ENCODE results near the gene PPP6R1. TPM values are rescaled to one million over a fixed set of nuclear protein-coding genes. Genes with fewer than 3 reads are reported as not detected.

The PPP6R1 gene
- total RNA-seq, 2 donors from 2014 or later = 74.8 to 79.9 TPM

GRCh38 chr19:55301459-55302317 is 42.9 kb upstream of the PPP6R1 start:
- Histone ChIP-seq H3K36me3 (ENCODE audit: control insufficient read depth, insufficient read depth, low read length) (peaks cover 66% of the 10 kb centered on the region), H3K4me3 (ENCODE audit: low read length) (no peak overlapping the region), H3K9me3 (ENCODE audit: control insufficient read depth, low read length) (no peaks in the 10 kb centered on the region), H3K4me1 (ENCODE audit: control insufficient read depth, insufficient read depth, low read length) (no peaks in the 10 kb centered on the region), H3K9ac (ENCODE audit: extremely low read depth, low read length, poor library complexity, severe bottlenecking) (no peak overlapping the region), H3K27me3 (ENCODE audit: control insufficient read depth, insufficient read depth, low read length, poor library complexity, severe bottlenecking) (no peaks in the 10 kb centered on the region), H3K27ac (ENCODE audit: low read depth, low read length) (no peak overlapping the region)
- Mint-ChIP-seq H3K4me1 (peaks cover 6% of the 10 kb centered on the region), H3K4me3 (peak overlapping the region; percentile 37), H3K9me3 (no peaks in the 10 kb centered on the region), H3K36me3 (ENCODE audit: low read depth) (peaks cover 60% of the 10 kb centered on the region), H3K27me3 (ENCODE audit: insufficient read depth) (no peaks in the 10 kb centered on the region), H3K27ac (peak overlapping the region; percentile 70)
- WGBS, 2 experiments (ENCODE audit: insufficient coverage in 1 of 2, insufficient read length in 1 of 2) = 27 to 32% methylated on average over 27 to 42 of the region's 42 CpGs
- peak; percentile 99 for TF ChIP-seq CTCF (conservative IDR thresholded peaks at IDR 0.05)
- peak; percentile 96 for DNase-seq

GRCh38 chr19:55300886-55301458 is 42.2 kb upstream of the PPP6R1 start:
- Histone ChIP-seq H3K4me1 (ENCODE audit: control insufficient read depth, insufficient read depth, low read length) (no peaks in the 10 kb centered on the region), H3K9ac (ENCODE audit: extremely low read depth, low read length, poor library complexity, severe bottlenecking) (no peak overlapping the region), H3K4me3 (ENCODE audit: low read length) (no peak overlapping the region), H3K36me3 (ENCODE audit: control insufficient read depth, insufficient read depth, low read length) (peaks cover 63% of the 10 kb centered on the region), H3K27ac (ENCODE audit: low read depth, low read length) (peak overlapping the region; percentile 48), H3K9me3 (ENCODE audit: control insufficient read depth, low read length) (no peaks in the 10 kb centered on the region), H3K27me3 (ENCODE audit: control insufficient read depth, insufficient read depth, low read length, poor library complexity, severe bottlenecking) (no peaks in the 10 kb centered on the region)
- peaks cover 6% of the 10 kb centered on the region for H3K4me1 Mint-ChIP-seq
- H3K27me3 Mint-ChIP-seq (ENCODE audit: insufficient read depth) = no peaks in the 10 kb centered on the region
- H3K9me3 Mint-ChIP-seq = no peaks in the 10 kb centered on the region
- H3K27ac Mint-ChIP-seq = no peak overlapping the region
- no peak overlapping the region for H3K4me3 Mint-ChIP-seq
- peak; percentile 59 for DNase-seq
- TF ChIP-seq CTCF (conservative IDR thresholded peaks at IDR 0.05) = no peak
- peaks cover 57% of the 10 kb centered on the region for H3K36me3 Mint-ChIP-seq (ENCODE audit: low read depth)
- WGBS, 2 experiments (ENCODE audit: insufficient coverage in 1 of 2, insufficient read length in 1 of 2) = 85 to 88% methylated on average over 12 to 15 of the region's 15 CpGs

- peaks cover 55% of the 10 kb centered on the region for H3K36me3 Mint-ChIP-seq (ENCODE audit: low read depth)
- no peak overlapping the region for H3K4me3 Mint-ChIP-seq
- no peak for TF ChIP-seq CTCF (conservative IDR thresholded peaks at IDR 0.05)
- no peaks in the 10 kb centered on the region for H3K27me3 Mint-ChIP-seq (ENCODE audit: insufficient read depth)
- Histone ChIP-seq H3K4me1 (ENCODE audit: control insufficient read depth, insufficient read depth, low read length) (no peaks in the 10 kb centered on the region), H3K9ac (ENCODE audit: extremely low read depth, low read length, poor library complexity, severe bottlenecking) (no peak overlapping the region), H3K27me3 (ENCODE audit: control insufficient read depth, insufficient read depth, low read length, poor library complexity, severe bottlenecking) (no peaks in the 10 kb centered on the region), H3K27ac (ENCODE audit: low read depth, low read length) (no peak overlapping the region), H3K9me3 (ENCODE audit: control insufficient read depth, low read length) (no peaks in the 10 kb centered on the region), H3K36me3 (ENCODE audit: control insufficient read depth, insufficient read depth, low read length) (peaks cover 59% of the 10 kb centered on the region), H3K4me3 (ENCODE audit: low read length) (no peak overlapping the region)
- no peaks in the 10 kb centered on the region for H3K9me3 Mint-ChIP-seq
- peaks cover 6% of the 10 kb centered on the region for H3K4me1 Mint-ChIP-seq
- 90 to 97% methylated on average over 9 to 10 of the region's 10 CpGs for WGBS, 2 experiments (ENCODE audit: insufficient coverage in 1 of 2, insufficient read length in 1 of 2)
- no peak overlapping the region for H3K27ac Mint-ChIP-seq
- DNase-seq = no peak
These were observed 41.2 kb upstream of the PPP6R1 start for GRCh38 chr19:55299991-55300390.
